GM10266 (cell line): ENCODE results near the gene EIF4EBP2.

Experiments
- DNase-seq: peaks from one replicate; pipeline ENCODE4 v3.0.0; 2012; ENCODE audit errors: extremely low spot score
- TF ChIP-seq, protein P1 (sequence below): IDR thresholded peaks from 2 replicates; pipeline ENCODE4 v1.5.1; 2012; ENCODE audit warnings: mild to moderate bottlenecking, low read depth; ENCODE audit not compliant: control insufficient read depth, insufficient read depth; ENCODE audit errors: missing control alignments

The EIF4EBP2 gene

DNA sequence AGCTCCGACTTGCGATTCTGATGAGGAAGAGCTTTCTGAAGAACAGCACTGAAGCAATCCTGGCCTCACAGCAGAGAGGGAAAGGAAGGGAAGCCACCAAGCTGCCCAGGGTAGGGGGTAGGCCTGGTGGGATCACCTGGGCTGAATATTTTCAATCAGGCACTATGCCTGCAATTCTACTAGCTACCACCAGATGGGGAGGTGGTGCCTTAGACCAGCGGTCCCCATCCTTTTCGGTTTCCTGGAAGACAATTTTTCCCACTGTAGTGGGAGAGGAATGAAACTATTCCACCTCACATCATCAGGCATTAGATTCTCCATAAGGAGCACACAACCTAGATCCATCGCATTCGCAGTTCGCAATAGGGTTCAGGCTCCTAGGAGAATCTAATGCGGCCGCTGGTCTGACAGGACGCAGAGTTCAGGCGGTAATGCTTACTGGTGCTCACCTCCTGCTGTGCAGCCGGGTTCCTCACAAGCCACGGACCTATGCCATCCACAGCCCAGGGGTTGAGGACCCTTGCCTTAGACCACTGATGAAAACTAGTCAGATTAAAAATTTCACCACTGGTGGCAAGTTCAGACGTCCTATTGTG lies 24.3 kb upstream of the EIF4EBP2 start:
- peak; percentile 43 for DNase-seq
- TF ChIP-seq, protein P1, sequence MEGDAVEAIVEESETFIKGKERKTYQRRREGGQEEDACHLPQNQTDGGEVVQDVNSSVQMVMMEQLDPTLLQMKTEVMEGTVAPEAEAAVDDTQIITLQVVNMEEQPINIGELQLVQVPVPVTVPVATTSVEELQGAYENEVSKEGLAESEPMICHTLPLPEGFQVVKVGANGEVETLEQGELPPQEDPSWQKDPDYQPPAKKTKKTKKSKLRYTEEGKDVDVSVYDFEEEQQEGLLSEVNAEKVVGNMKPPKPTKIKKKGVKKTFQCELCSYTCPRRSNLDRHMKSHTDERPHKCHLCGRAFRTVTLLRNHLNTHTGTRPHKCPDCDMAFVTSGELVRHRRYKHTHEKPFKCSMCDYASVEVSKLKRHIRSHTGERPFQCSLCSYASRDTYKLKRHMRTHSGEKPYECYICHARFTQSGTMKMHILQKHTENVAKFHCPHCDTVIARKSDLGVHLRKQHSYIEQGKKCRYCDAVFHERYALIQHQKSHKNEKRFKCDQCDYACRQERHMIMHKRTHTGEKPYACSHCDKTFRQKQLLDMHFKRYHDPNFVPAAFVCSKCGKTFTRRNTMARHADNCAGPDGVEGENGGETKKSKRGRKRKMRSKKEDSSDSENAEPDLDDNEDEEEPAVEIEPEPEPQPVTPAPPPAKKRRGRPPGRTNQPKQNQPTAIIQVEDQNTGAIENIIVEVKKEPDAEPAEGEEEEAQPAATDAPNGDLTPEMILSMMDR: peak; percentile 25

DNA sequence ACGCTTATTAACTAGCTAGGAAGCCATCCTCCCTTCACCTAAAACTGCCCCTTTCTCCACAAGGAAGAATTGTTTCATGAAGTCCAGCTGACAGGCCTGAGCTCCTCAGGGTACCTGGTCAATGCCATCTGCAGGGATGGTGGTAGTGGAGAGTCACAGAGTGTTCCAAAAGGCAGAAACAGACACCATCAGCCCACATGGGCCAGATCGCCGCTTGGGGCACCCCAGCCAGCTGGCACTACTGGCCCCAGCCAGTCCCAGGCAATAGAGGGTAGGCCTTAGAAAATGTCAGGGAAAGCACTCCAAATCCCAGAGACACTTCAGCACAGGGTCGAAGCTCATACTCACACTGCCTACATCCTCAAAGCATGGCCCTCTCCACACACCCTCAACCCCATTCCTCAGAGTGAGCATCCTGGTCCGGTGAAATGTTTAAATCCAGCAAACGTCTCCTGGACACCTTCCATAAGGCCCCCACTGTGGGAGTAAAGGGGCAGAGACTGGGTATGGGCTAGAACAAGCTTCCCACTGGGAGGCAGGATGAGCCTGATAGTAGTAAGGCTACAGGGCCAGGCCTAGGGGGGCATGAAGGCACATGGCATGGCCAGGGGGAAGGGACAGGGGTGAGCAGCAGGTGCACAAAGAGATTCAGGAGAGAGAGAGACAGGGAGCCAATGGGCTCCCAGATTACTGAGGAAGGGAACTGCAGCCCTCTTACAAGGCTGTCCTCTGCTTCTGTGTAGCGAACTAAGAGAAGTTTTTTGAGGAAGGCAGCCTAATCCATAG lies 23.4 kb upstream of the EIF4EBP2 start:
- DNase-seq: no peak
- TF ChIP-seq, protein P1: no peak

DNA sequence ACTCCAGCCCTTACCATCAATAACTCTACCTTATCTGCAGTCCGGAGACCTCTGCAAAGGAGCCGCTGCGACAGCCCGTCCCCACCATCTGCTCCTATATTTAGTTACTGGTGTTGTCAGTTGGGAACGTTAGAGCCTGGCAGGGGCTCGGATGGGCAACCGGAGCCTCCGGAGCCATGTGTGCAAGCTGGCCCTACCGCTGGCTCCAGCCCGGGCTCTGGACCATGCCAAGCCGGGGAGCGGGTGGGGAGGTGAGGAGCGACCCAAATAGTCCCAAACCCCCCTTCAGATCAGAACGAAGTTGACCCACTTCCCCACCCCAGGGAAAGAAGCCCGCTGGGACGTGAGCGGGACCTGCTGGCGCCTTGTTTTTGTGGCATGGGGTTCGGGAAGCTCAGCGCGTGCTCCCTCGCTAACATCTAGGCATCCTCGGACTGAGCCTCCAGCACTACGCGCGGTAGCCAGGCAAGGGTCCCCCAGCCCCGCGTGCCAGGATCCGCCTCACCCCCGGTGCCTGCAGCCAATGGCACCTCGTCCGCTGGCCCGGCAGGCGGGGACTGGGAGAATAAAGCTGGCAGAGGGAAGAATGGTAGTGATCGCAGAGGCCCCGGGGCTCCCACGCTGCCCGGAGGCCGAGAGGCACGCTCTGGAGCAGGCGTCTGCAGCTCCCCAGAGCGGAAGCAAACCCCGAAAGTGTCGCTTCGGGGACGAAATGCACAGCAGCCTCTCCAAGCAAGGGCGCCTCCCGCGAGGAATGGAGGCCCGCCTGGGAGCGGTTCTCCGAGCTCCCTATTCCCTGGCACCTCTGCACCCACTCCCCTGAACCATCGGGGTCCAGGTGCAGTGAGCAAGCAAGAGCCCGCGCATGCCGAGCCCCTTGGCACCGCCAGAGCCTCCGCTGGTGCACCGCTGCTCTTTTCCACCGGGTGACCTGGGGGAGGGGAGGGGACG lies 22.2 kb upstream of the EIF4EBP2 start:
- DNase-seq: peak; percentile 72
- TF ChIP-seq, protein P1: no peak

DNA sequence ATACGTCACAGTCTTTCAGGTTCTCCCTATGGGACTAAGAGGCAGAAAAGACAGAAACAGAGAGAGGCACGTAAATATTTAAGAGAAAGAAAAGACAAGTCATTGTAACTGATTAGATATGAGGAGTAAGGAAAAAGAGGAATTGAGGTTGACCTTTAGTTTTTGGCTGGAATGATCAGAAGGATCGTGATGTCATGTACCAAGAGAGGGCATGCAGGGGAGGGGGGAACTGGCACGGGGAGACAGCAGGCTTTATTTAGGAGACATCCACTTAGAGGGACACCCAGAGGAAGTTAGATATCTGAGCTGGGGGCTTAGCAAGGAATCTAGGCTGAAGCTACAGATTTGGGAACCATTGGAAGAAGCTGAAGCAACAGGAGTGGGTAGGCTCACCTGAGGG lies 12.3 kb upstream of the EIF4EBP2 start:
- DNase-seq: no peak
- TF ChIP-seq, protein P1: no peak

DNA sequence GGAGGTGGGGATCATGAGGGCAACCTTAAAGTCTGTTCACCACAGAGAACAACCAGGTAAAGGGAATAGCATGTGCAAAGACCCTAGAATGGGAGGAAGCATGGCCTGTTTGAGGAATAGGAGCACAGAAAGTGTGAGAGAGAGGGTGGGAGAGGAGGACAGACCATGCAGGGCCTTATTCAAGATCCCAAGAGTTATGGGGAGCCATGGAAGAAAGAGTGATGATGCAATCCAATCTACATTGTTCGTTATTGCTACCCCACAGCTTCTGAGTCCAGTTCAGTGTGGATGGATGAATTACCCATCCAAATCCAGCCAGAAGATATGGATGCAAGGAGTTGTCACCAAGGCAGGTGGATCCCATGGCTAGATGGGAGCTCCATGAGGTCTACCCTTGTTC lies 7.8 kb upstream of the EIF4EBP2 start:
- TF ChIP-seq, protein P1: no peak
- no peak for DNase-seq

DNA sequence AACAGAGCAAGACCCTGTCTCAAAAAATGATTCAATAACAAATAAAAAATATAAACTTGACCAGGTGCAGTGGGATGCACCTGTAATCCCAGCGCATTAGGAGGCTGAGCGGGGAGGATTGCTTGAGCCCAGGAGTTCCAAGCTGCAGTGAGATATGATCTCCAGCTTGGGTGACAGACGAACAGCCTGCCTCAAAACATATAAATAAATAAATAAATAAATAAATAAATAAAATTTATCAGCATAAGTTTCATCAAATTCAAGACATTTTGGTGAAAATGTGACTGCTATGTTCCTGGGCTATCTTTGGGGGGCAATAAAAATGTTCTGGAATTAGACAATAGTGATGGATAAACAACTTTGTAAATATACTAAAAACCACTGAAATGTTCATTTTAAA lies 4.8 kb upstream of the EIF4EBP2 start:
- TF ChIP-seq, protein P1: no peak
- DNase-seq: no peak
